ENCODE data around the gene SLCO2A1. TPM values are rescaled to one million over a fixed set of nuclear protein-coding genes. Genes with fewer than 3 reads are reported as not detected.

SLCO2A1 gene
- total and polyA plus RNA-seq, 8 donors, result 34.7 to 180 (median 57.6) TPM

GRCh38 chr3:134035836-134036235 is 6.1 kb upstream of the SLCO2A1 start:
- Histone ChIP-seq H3K4me1 (no peaks in the 10 kb centered on the region), H3K36me3 (no peaks in the 10 kb centered on the region), H3K9me3 (no peaks in the 10 kb centered on the region), H3K27ac (no peak overlapping the region), H3K4me3 (no peak overlapping the region), H3K27me3 (peaks cover 0 to 6% of the 10 kb centered on the region in 2 donors)
- ATAC-seq (no peak), DNase-seq (no peak)
- intact Hi-C loops (cut with DNase I), result no loop called here
- TF ChIP-seq, protein P1, sequence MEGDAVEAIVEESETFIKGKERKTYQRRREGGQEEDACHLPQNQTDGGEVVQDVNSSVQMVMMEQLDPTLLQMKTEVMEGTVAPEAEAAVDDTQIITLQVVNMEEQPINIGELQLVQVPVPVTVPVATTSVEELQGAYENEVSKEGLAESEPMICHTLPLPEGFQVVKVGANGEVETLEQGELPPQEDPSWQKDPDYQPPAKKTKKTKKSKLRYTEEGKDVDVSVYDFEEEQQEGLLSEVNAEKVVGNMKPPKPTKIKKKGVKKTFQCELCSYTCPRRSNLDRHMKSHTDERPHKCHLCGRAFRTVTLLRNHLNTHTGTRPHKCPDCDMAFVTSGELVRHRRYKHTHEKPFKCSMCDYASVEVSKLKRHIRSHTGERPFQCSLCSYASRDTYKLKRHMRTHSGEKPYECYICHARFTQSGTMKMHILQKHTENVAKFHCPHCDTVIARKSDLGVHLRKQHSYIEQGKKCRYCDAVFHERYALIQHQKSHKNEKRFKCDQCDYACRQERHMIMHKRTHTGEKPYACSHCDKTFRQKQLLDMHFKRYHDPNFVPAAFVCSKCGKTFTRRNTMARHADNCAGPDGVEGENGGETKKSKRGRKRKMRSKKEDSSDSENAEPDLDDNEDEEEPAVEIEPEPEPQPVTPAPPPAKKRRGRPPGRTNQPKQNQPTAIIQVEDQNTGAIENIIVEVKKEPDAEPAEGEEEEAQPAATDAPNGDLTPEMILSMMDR (IDR thresholded peaks at IDR 0.05), result no peak

GRCh38 chr3:134034005-134034785 is 4.5 kb upstream of the SLCO2A1 start:
- TF ChIP-seq, protein P1 (IDR thresholded peaks at IDR 0.05), result no peak
- no peaks in the 10 kb centered on the region for H3K36me3 ChIP-seq
- H3K27me3 ChIP-seq, result peaks cover 0 to 23% of the 10 kb centered on the region in 2 donors
- DNase-seq (no peak), ATAC-seq (no peak)
- no peak overlapping the region for H3K4me3 ChIP-seq
- intact Hi-C loops (cut with DNase I), result no loop called here
- H3K9me3 ChIP-seq, result no peaks in the 10 kb centered on the region
- no peak overlapping the region for H3K27ac ChIP-seq
- no peaks in the 10 kb centered on the region for H3K4me1 ChIP-seq

GRCh38 chr3:134033315-134033996 is 3.7 kb upstream of the SLCO2A1 start:
- Histone ChIP-seq H3K4me1 (no peaks in the 10 kb centered on the region), H3K27me3 (peaks cover 0 to 30% of the 10 kb centered on the region in 2 donors), H3K4me3 (no peak overlapping the region), H3K27ac (no peak overlapping the region), H3K36me3 (no peaks in the 10 kb centered on the region), H3K9me3 (no peaks in the 10 kb centered on the region)
- ATAC-seq (no peak), DNase-seq (no peak)
- TF ChIP-seq, protein P1 (IDR thresholded peaks at IDR 0.05), result no peak
- intact Hi-C loops (cut with DNase I), result no loop called here

- TF ChIP-seq, protein P1 (IDR thresholded peaks at IDR 0.05), result no peak
- H3K4me3 ChIP-seq, result no peak overlapping the region
- intact Hi-C loops (cut with DNase I), result no loop called here
- no peak overlapping the region for H3K27ac ChIP-seq
- H3K9me3 ChIP-seq, result no peaks in the 10 kb centered on the region
- DNase-seq, result no peak
- H3K36me3 ChIP-seq, result no peaks in the 10 kb centered on the region
- H3K4me1 ChIP-seq, result no peaks in the 10 kb centered on the region
- H3K27me3 ChIP-seq, result peaks cover 0 to 42% of the 10 kb centered on the region in 2 donors
- no peak for ATAC-seq
These were observed 1.7 kb upstream of the SLCO2A1 start for GRCh38 chr3:134031348-134031915.
